ENCODE measurements around the gene BRMS1L.
"Not testable (repeated sequence)": the region's sequence is repeated elsewhere in the genome, so short reads cannot be mapped to it uniquely, and the experiment has no call there.

The BRMS1L gene

DNA sequence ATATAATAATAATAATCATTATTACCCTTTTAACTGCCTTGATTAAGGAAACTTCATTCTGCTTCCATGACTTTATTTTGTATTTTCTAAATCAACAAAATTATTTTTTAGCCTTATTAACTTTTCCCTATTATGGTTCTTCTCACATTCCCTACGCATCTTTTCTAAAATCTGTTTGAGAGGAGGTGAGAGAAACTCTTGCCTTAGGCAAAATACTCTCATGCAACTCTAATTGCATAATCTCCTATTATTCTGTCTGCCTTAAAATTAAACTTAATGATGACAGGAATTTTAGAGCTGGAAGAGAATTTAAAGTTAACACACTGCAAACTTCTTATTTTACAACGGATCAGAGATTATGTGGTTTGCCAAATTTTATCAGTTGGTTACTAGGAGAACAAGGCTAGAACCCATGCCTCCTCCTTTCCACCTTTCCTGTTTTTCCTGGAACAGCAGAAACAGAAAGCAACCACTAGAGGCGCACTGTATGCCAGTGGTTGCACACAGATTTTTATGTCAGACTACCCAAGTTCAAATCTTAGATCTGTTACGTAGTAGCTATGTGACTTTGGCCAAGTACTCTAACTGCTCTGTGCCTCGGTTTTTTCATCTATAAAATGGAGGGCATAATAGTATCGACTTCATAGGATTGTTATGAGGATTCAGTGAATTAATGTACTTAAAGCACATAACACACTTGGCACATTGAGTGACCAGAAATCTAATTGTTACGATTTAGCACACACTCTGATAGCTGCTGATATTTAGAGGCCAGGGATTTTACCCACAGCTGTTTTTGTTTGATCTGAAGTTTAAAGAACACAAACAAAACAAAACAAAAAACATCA lies 4.3 kb upstream of the BRMS1L start:
- DNase-seq = no peak

DNA sequence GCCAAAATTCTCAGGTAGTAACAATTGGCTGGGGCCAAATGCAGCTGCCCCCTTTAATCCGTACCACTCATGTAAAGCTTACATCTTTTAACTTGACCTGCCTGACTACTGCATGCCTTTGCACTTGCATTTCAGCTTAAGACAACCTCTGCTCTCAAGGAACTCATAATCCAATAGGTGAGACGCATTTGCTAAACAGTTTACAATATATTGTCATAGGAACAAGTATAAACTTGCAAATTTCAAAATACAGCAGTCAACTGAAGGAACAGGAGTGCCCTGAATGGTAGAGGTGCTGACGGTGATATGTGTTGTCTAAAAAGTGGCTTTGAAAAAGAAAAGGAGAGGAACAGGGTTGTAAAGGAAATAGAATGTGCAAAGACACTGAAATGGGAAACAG lies 3.6 kb upstream of the BRMS1L start:
- no peak for DNase-seq

DNA sequence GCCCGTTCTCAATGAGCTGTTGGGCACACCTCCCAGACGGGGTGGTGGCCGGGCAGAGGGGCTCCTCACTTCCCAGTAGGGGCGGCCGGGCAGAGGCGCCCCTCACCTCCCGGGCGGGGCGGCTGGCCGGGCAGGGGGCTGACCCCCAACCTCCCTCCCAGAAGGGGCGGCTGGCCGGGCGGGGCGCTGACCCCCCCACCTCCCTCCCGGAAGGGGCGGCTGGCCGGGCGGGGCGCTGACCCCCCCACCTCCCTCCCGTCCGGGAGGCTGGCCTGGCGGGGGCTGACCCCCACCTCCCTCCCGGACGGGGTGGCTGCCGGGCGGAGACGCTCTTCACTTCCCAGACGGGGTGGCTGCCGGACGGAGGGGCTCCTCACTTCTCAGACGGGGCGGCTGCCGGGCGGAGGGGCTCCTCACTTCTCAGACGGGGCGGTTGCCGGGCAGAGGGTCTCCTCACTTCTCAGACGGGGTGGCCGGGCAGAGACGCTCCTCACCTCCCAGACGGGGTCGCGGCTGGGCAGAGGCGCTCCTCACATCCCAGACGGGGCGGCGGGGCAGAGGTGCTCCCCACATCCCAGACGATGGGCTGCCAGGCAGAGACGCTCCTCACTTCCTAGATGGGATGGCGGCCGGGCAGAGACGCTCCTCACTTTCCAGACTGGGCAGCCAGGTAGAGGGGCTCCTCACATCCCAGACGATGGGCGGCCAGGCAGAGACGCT lies 1.5 kb upstream of the BRMS1L start:
- not testable (repeated sequence) for DNase-seq

DNA sequence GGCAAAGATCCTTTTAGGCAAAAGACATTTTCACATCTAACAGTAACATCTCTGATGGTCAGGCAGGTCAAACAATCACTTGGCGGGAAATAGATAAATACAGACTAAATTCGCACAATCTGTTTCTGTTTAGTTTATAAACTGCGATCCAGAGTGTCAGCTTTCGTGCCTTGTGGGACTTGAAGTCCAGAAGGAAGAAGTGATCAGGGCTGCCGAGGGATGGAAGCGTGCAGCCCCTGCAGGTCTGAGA lies 245 bp upstream of the BRMS1L start:
- DNase-seq = peak; percentile 100

GRCh38 chr14:35826952-35827416 lies 846 bp downstream of the BRMS1L start:
- DNase-seq = no peak

DNA sequence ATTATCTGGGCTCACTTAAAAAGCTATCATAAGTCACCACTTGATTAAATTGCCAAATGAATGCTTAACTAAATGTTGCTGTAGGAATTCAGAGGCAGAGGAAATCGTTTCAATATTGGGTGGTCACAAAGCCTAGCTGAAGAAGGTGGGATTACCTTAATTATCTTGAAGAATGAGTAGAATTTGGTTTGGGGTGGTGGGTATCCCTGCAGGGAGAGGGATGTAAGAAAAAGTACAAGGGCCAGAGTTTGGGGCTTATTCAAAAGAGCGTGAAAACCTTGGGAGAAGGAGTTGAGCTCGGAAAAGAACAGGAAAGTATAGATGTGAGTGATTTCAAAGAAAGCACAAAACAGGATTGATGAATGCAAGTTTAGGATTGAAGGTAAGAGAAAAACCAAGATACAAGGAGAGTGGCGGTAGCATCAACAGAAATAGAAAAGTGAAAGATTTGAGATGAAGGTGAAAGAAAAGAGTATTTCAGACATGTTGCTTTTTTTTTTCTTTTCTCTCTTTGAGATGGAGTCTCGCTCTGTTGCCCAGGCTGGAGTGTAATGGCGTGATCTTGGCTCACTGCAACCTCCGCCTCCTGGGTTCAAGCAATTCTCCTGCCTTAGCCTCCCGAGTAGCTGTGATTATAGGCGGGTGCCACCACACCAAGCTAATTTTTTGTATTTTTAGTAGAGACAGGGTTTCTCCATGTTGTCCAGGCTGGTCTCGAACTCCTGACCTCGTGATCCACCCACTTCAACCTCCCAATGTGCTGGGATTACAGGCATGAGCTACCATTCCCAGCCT lies 1.7 kb downstream of the BRMS1L start:
- no peak for DNase-seq

GRCh38 chr14:35829449-35829848 lies 3.3 kb downstream of the BRMS1L start:
- DNase-seq = no peak

- DNase-seq = no peak
Observed at GRCh38 chr14:35835208-35835982, 9.3 kb downstream of the BRMS1L start.

DNA sequence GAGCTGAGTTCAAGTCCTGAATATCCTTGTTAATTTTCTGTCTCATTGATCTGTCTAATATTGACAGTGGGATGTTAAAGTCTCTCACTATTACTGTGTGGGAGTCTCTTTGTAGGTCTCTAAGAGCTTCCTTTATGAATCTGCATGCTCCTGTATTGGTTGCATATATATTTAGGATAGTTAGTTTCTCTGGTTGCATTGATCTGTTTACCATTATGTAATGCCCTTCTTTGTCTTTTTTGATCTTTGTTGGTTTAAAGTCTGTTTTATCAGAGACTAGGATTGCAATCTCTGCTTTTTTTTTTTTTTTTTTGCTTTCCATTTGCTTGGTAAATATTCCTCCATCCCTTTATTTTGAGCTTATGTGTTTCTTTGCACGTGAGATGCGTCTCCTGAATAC lies 15.6 kb downstream of the BRMS1L start:
- DNase-seq = not testable (repeated sequence)

- DNase-seq = not testable (repeated sequence)
Observed at GRCh38 chr14:35842245-35842644, 16.1 kb downstream of the BRMS1L start.

DNA sequence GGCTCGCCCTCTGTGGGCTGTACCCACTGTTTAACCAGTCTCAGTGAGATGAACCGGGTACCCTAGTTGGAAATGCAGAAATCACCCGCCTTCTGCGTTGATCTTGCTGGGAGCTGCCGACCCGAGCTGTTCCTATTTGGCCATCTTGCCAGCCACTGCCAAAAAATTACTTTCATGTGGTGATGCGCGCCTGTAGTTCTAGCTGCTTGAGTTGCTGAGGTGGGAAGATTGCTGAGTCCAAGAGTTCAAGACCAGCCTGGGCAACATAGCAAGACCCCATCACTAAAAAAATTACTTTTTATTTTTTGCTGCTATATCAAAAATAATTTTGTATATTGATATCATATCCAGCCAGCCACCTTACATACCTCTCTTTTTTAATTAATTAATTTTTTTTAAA lies 18.4 kb downstream of the BRMS1L start:
- no peak for DNase-seq

DNA sequence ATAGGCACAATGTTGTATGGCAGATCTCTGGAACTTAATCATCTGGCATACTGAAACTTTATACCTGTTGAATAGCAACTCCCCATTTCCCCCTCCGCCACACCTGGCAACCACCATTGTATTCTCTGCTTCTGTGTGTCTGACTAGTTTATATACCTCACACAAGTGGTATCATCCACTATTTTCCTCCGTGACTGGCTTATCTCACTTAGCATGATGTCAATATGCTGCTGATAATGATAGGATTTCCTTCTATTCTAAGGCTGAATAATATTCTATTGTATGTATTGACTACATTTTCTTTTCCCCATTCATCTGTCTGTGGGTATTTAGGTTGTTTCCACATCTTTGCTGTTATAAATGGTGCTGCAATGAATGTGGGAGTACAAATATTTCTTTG lies 21.5 kb downstream of the BRMS1L start:
- DNase-seq = no peak

- DNase-seq = no peak
Observed at GRCh38 chr14:35849122-35849521, 23.0 kb downstream of the BRMS1L start.

DNA sequence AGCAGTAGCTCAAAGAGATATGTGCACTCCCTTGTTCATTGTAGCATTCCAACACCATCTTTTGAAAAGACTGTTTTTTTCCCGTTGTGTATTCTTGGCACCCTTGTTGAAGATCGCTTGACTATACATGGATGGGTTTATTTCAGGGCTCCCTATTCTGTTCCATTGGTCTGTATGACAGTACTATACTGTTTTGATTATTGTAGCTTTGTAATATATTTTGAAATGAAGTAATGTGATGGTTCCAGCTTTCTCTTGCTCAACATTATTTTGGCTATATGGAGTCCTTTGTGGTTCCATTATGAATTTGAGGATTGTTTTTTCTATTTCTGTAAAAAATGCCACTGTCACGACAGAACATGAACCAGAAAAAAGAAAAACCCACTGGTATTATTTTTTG lies 25.7 kb downstream of the BRMS1L start:
- no peak for DNase-seq

DNA sequence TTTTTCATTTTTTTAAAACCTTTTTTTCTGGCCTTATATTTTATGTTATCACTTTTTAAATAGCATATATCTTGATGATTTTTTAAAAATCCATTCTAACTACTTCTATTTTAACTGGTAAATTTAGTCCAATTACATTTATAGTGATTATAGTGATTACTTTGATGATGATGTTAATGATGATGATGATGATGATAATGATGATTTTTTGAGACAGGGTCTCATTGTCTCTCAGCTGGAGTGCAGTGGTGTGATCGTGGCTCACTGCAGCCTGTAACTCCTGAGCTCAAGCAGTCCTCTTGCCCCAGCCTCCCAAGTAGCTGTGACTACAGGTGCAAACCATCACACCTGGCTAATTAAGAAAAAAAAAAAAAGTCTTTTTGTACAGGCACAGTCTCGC lies 27.1 kb downstream of the BRMS1L start:
- no peak for DNase-seq

DNA sequence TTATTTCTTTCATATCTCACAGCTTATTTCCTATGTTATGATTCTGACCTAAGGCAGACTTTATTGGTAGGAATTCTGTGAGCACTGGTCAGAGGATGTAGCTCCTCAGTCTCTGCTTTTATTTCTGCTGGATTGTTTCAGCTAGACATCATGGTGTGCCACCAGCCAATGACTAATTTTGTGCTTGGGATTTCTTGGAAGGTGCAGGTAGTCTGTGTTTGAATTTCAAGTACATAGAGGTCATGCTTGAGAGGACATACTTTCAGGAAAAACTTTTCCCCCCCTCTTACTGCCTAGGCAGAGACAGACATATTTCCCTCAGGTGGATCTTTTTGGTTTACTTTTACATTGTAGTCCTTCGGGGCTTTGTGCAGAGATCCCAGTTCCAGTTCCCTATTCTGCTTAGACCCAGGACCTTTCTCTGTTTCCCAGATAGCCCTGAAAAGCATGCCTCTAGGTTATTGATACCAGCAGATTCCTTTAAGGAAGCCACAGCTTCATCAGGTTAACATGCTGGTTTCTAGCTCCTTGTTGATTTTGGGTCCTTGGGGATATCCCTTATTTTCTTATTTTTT lies 28.6 kb downstream of the BRMS1L start:
- DNase-seq = no peak

DNA sequence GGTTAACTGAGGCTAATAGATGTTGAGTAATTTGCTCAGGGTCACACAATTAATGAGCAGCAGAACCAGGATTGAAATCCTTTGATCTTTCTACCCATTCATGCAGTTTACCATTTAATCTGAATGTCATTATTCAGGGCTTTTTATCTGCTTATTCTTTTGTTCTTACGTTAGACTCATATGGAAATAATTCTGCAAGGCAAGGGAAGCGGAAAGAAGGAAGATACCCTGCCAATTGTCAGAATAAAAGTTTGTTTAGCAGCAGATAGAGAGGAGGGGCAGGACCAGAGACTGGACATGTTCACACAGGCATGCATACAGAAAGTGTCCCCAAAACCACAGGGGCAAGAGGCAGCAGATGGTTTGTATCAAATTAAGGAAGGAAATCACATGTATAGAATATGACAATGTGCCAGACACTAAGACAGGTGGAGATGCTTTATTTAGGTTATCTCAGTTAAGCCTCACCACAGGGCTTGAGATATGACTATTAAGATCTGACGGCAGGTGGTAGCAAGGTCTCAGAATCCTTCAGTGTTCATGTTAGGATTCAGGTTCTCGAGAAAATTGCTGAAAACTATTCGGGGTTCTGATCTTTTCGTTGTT lies 29.8 kb downstream of the BRMS1L start:
- peak; percentile 80 for DNase-seq

DNA sequence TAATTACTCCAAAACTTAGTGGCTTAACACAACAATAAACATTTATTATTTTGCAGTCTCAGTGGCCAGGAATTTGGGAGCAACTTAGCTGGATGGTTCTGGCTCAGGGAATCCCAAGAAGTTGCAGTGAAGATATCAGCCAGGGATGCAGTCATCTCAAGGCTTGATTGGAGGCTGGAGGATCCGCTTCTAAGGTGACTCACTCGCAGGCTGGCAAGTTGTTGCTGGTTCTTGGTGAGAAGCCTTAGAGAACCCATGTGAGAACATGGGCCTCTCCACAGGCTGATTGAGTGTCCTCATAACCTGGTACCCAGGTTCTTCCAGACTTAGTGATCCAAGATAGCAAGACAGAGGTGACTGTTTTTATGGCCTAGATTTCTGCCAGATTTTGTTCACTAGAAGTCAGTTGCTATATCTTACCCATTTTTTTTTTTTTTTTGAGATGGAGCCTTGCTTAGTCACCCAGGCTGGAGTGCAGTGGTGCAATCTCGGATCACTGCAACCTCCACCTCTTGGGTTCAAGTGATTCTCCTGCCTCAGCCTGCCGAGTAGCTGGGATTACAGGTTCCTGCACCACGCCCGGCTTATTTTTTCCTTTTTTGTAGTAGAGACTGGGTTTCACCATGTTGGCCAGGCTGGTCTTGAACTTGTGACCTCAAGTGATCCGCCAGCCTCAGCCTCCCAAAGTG lies 32.5 kb downstream of the BRMS1L start:
- no peak for DNase-seq

DNA sequence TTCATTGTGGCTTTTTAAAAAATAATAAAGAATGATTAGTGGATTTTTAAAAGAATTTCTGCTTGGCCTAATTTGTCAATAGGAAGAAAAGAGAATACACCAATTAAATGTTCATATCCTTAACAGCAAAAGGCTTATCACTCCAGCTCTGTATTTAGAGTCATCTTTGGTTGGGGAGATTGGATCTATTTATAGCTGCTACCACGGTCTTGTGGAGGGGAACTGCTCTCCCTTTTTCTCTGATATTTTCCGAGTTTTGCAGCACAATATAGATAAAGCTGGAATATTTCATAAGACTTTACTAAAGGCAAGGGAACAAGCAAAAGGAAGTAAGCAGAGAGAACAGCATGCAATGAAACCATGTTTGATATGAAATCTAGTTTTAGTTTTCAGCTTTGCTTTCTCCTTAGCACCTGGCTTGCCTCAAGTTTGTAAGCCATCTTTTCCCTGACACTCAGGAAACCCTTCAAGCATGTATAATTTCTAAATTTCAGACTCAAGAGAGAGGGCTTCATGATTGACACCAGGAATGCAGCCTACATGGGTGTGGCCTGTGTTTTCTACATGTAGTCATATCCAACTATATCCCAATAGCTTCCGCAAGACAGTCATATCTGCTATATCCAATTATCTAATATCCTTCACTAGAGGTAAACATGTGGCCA lies 35.2 kb downstream of the BRMS1L start:
- DNase-seq = no peak

- DNase-seq = no peak
Observed at GRCh38 chr14:35865611-35866324, 39.6 kb downstream of the BRMS1L start.
